K562 (cell line): ENCODE measurements around the gene ADGRL3.

Source experiments
- TF ChIP-seq, protein P1 (sequence below): fragments of 450-650 bp; formaldehyde crosslinking; IDR thresholded peaks from 2 replicates; pipeline ENCODE4 v1.4.0; 2022; ENCODE audit warnings: mild to moderate bottlenecking, moderate library complexity
- TF ChIP-seq, protein P2 (sequence below): IDR thresholded peaks from 3 replicates; pipeline ENCODE4 v1.6.1; 2011; ENCODE audit warnings: borderline replicate concordance, mild to moderate bottlenecking; ENCODE audit not compliant: insufficient read length, insufficient read depth

DNA sequence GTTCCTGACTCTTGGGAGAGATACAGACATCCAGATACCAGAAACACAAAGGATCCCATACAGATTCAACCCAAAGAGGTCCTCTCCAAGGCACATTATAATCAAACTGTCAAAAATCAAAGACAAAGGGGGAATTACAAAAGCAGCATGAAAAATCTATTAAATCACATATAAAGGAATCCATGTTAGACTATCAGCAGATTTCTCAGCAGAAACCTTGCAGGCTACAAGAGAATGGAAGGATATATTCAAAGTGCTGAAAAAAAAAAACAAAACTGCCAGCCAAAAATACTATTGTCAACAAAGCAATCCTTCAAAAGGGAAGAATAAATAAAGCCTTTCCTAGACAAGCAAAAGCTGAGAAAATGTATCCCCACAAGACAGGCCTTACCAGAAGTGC lies 14.8 kb upstream of the ADGRL3 start:
- TF ChIP-seq, protein P1, sequence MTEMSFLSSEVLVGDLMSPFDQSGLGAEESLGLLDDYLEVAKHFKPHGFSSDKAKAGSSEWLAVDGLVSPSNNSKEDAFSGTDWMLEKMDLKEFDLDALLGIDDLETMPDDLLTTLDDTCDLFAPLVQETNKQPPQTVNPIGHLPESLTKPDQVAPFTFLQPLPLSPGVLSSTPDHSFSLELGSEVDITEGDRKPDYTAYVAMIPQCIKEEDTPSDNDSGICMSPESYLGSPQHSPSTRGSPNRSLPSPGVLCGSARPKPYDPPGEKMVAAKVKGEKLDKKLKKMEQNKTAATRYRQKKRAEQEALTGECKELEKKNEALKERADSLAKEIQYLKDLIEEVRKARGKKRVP (CRISPR knock-in tag) = no peak
- TF ChIP-seq, protein P2, sequence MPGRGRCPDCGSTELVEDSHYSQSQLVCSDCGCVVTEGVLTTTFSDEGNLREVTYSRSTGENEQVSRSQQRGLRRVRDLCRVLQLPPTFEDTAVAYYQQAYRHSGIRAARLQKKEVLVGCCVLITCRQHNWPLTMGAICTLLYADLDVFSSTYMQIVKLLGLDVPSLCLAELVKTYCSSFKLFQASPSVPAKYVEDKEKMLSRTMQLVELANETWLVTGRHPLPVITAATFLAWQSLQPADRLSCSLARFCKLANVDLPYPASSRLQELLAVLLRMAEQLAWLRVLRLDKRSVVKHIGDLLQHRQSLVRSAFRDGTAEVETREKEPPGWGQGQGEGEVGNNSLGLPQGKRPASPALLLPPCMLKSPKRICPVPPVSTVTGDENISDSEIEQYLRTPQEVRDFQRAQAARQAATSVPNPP = no peak
